ENCODE results near the gene FUT1.

FUT1 gene

GRCh38 chr19:48708471-48708870 lies 44.0 kb downstream of the FUT1 start:
- no peaks in the 10 kb centered on the region for H3K27me3 ChIP-seq (ENCODE audit: low read depth, low read length)
- H3K9me3 ChIP-seq (ENCODE audit: control insufficient read depth in 1 of 2, low read length in 2 of 2) = peaks cover 0 to 3% of the 10 kb centered on the region in 2 donors
- H3K4me1 ChIP-seq (ENCODE audit: control insufficient read depth in 1 of 2, insufficient read depth in 2 of 2, low read length in 2 of 2) = peaks cover 6 to 9% of the 10 kb centered on the region in 2 donors
- H3K4me3 ChIP-seq (ENCODE audit: low read depth in 1 of 2, low read length in 2 of 2) = no peak overlapping the region
- peaks cover 0 to 8% of the 10 kb centered on the region in 2 donors for H3K36me3 ChIP-seq (ENCODE audit: control insufficient read depth in 1 of 2, insufficient read depth in 2 of 2, low read length in 2 of 2)
- no peak overlapping the region for H3K27ac ChIP-seq (ENCODE audit: low read length)

GRCh38 chr19:48705431-48705830 lies 47.0 kb downstream of the FUT1 start:
- Histone ChIP-seq H3K36me3 (ENCODE audit: control insufficient read depth in 1 of 2, insufficient read depth in 2 of 2, low read length in 2 of 2) (peaks cover 0 to 9% of the 10 kb centered on the region in 2 donors), H3K27me3 (ENCODE audit: low read depth, low read length) (no peaks in the 10 kb centered on the region), H3K4me1 (ENCODE audit: control insufficient read depth in 1 of 2, insufficient read depth in 2 of 2, low read length in 2 of 2) (no peaks in the 10 kb centered on the region), H3K27ac (ENCODE audit: low read length) (no peak overlapping the region), H3K9me3 (ENCODE audit: control insufficient read depth in 1 of 2, low read length in 2 of 2) (no peaks in the 10 kb centered on the region), H3K4me3 (ENCODE audit: low read depth in 1 of 2, low read length in 2 of 2) (no peak overlapping the region)

- H3K27me3 ChIP-seq (ENCODE audit: low read depth, low read length) = no peaks in the 10 kb centered on the region
- no peaks in the 10 kb centered on the region for H3K4me1 ChIP-seq (ENCODE audit: control insufficient read depth in 1 of 2, insufficient read depth in 2 of 2, low read length in 2 of 2)
- no peak overlapping the region for H3K27ac ChIP-seq (ENCODE audit: low read length)
- H3K36me3 ChIP-seq (ENCODE audit: control insufficient read depth in 1 of 2, insufficient read depth in 2 of 2, low read length in 2 of 2) = peaks cover 0 to 9% of the 10 kb centered on the region in 2 donors
- H3K9me3 ChIP-seq (ENCODE audit: control insufficient read depth in 1 of 2, low read length in 2 of 2) = no peaks in the 10 kb centered on the region
- no peak overlapping the region for H3K4me3 ChIP-seq (ENCODE audit: low read depth in 1 of 2, low read length in 2 of 2)
Measured at GRCh38 chr19:48703316-48703715, 49.1 kb downstream of the FUT1 start.

GRCh38 chr19:48702701-48703100 lies 49.7 kb downstream of the FUT1 start:
- Histone ChIP-seq H3K27ac (ENCODE audit: low read length) (no peak overlapping the region), H3K9me3 (ENCODE audit: control insufficient read depth in 1 of 2, low read length in 2 of 2) (no peaks in the 10 kb centered on the region), H3K4me1 (ENCODE audit: control insufficient read depth in 1 of 2, insufficient read depth in 2 of 2, low read length in 2 of 2) (no peaks in the 10 kb centered on the region), H3K27me3 (ENCODE audit: low read depth, low read length) (no peaks in the 10 kb centered on the region), H3K4me3 (ENCODE audit: low read depth in 1 of 2, low read length in 2 of 2) (no peak overlapping the region), H3K36me3 (ENCODE audit: control insufficient read depth in 1 of 2, insufficient read depth in 2 of 2, low read length in 2 of 2) (peaks cover 0 to 9% of the 10 kb centered on the region in 2 donors)

- peaks cover 0 to 4% of the 10 kb centered on the region in 2 donors for H3K4me1 ChIP-seq (ENCODE audit: control insufficient read depth in 1 of 2, insufficient read depth in 2 of 2, low read length in 2 of 2)
- H3K4me3 ChIP-seq (ENCODE audit: low read depth in 1 of 2, low read length in 2 of 2) = no peak overlapping the region
- no peak overlapping the region for H3K27ac ChIP-seq (ENCODE audit: low read length)
- H3K9me3 ChIP-seq (ENCODE audit: control insufficient read depth in 1 of 2, low read length in 2 of 2) = no peaks in the 10 kb centered on the region
- no peaks in the 10 kb centered on the region for H3K36me3 ChIP-seq (ENCODE audit: control insufficient read depth in 1 of 2, insufficient read depth in 2 of 2, low read length in 2 of 2)
- H3K27me3 ChIP-seq (ENCODE audit: low read depth, low read length) = no peaks in the 10 kb centered on the region
Measured at GRCh38 chr19:48698046-48698445, 54.4 kb downstream of the FUT1 start.

Data from muscle layer of duodenum (tissue), 2 donors.